ENCODE data around the gene OR2J3. TPM values are rescaled to one million over a fixed set of nuclear protein-coding genes. Genes with fewer than 3 reads are reported as not detected.
"Not testable (repeated sequence)": the region's sequence is repeated elsewhere in the genome, so short reads cannot be mapped to it uniquely, and the experiment has no call there.

The OR2J3 gene
- total RNA-seq, 1 experiment from 2014 or later, result not detected

GRCh38 chr6:29099190-29099589 lies 8.7 kb upstream of the OR2J3 start, which contains the start of gene OR2J1:
TSS of gene OR2J1 (plus strand) at chr6:29099490. CDS start at chr6:29100943, 1,453 bp downstream.
- ChIA-PET POLR2A (no interaction called here), CTCF (no interaction called here)
- no peak for ATAC-seq
- H3K27me3 ChIP-seq (ENCODE audit: control insufficient read depth, insufficient read depth, low read length), result peaks cover 2% of the 10 kb centered on the region; the same call in 1 of the 2 replicates
- no TSS peak for BruUV-seq (replicated peaks)
- DNase-seq (ENCODE audit: low read depth, low spot score), result no peak
- H3K4me3 ChIP-seq (ENCODE audit: low read depth in 2 of 2, low read length in 2 of 2), result no peak within 1 kb of the TSS
- H3K4me1 ChIP-seq (ENCODE audit: control insufficient read depth, insufficient read depth, low read length), result no peaks in the 10 kb centered on the region
- no peak for TF ChIP-seq TCF7L2 (IDR thresholded peaks at IDR 0.05; ENCODE audit: low read depth, low read length)
- no peaks in the 10 kb centered on the region for H3K36me3 ChIP-seq (ENCODE audit: control insufficient read depth, insufficient read depth, low read length)
- H3K27ac ChIP-seq (ENCODE audit: low read length), result no peak within 1 kb of the TSS
- intact Hi-C loops (cut with micrococcal nuclease; ENCODE audit: unreplicated experiment) (no loop called here), in situ Hi-C loops (cut with HindIII; ENCODE audit: low pct_unique_long_range_greater_than_20kb, low sequenced_read_pairs) (no loop called here)
- H3K9me3 ChIP-seq (ENCODE audit: control insufficient read depth, insufficient read depth, low read depth, low read length), result no peaks in the 10 kb centered on the region

GRCh38 chr6:29112135-29112534 lies 4.3 kb downstream of the OR2J3 start:
- Histone ChIP-seq H3K36me3 (ENCODE audit: control insufficient read depth, insufficient read depth, low read length) (no peaks in the 10 kb centered on the region), H3K27ac (ENCODE audit: low read length) (no peak overlapping the region), H3K4me3 (ENCODE audit: low read depth in 2 of 2, low read length in 2 of 2) (no peak overlapping the region), H3K4me1 (ENCODE audit: control insufficient read depth, insufficient read depth, low read length) (no peaks in the 10 kb centered on the region), H3K27me3 (ENCODE audit: control insufficient read depth, insufficient read depth, low read length) (peaks cover 2% of the 10 kb centered on the region; the same call in 1 of the 2 replicates), H3K9me3 (ENCODE audit: control insufficient read depth, insufficient read depth, low read depth, low read length) (no peaks in the 10 kb centered on the region)
- 0 out of 2 replicates have a peak, but pooled peaks have one; percentile 56 for ATAC-seq
- TF ChIP-seq POLR2AphosphoS5 (IDR thresholded peaks at IDR 0.05; ENCODE audit: low read depth, low read length) (no peak), REST (IDR thresholded peaks at IDR 0.05; ENCODE audit: insufficient read depth in 1 of 2, low read depth in 2 of 2, low read length in 1 of 2) (no peak), CTCF (IDR thresholded peaks at IDR 0.05) (peak; percentile 34), SIN3A (IDR thresholded peaks at IDR 0.05; ENCODE audit: borderline replicate concordance, insufficient read depth, low read depth, low read length) (no peak), TCF7L2 (IDR thresholded peaks at IDR 0.05; ENCODE audit: low read depth, low read length) (no peak)
- no peak for DNase-seq (ENCODE audit: low read depth, low spot score)
- in situ Hi-C loops (cut with HindIII; ENCODE audit: low pct_unique_long_range_greater_than_20kb, low sequenced_read_pairs) (no loop called here), intact Hi-C loops (cut with micrococcal nuclease; ENCODE audit: unreplicated experiment) (no loop called here)
- POLR2A ChIA-PET, result no interaction called here
- CTCF ChIA-PET, result no interaction called here
- no TSS peak for BruUV-seq (replicated peaks)

GRCh38 chr6:29114964-29115363 lies 7.1 kb downstream of the OR2J3 start:
- BruUV-seq (replicated peaks); ATAC-seq; POLR2A ChIA-PET; H3K27ac ChIP-seq (ENCODE audit: low read length); H3K4me3 ChIP-seq (ENCODE audit: low read depth in 2 of 2, low read length in 2 of 2); in situ Hi-C loops (cut with HindIII; ENCODE audit: low pct_unique_long_range_greater_than_20kb, low sequenced_read_pairs); H3K27me3 ChIP-seq (ENCODE audit: control insufficient read depth, insufficient read depth, low read length); intact Hi-C loops (cut with micrococcal nuclease; ENCODE audit: unreplicated experiment); H3K36me3 ChIP-seq (ENCODE audit: control insufficient read depth, insufficient read depth, low read length); H3K9me3 ChIP-seq (ENCODE audit: control insufficient read depth, insufficient read depth, low read depth, low read length); CTCF ChIA-PET; DNase-seq (ENCODE audit: low read depth, low spot score); H3K4me1 ChIP-seq (ENCODE audit: control insufficient read depth, insufficient read depth, low read length): not testable (repeated sequence)
